ENCODE results near the gene NPTX1.

DNA sequence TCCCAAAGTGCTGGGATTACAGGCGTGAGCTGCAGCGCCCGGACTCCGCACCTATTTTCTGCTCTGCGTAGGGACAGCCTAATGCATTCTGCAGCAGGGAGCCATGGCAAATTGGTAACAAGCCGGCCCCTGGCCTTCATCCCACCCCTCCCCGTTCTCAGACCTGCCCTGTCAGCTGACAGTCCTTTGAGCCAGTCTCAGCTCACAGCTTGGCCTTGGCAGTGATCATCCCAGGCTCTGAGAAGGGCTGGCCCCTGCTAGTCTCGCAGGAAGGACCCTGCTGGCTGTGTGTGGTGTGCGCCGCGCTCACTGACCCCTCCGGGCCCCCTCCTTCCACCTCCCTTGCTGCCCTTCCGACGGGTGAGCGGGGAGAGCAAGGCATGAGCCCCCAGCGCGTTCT lies 10.3 kb upstream of the NPTX1 start:
- TF ChIP-seq, protein P1, sequence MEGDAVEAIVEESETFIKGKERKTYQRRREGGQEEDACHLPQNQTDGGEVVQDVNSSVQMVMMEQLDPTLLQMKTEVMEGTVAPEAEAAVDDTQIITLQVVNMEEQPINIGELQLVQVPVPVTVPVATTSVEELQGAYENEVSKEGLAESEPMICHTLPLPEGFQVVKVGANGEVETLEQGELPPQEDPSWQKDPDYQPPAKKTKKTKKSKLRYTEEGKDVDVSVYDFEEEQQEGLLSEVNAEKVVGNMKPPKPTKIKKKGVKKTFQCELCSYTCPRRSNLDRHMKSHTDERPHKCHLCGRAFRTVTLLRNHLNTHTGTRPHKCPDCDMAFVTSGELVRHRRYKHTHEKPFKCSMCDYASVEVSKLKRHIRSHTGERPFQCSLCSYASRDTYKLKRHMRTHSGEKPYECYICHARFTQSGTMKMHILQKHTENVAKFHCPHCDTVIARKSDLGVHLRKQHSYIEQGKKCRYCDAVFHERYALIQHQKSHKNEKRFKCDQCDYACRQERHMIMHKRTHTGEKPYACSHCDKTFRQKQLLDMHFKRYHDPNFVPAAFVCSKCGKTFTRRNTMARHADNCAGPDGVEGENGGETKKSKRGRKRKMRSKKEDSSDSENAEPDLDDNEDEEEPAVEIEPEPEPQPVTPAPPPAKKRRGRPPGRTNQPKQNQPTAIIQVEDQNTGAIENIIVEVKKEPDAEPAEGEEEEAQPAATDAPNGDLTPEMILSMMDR (IDR thresholded peaks at IDR 0.05), result no peak
- no peak for TF ChIP-seq POLR2A (IDR thresholded peaks at IDR 0.05)

All from lower leg skin (tissue), 3 donors.